Measurements from ENCODE around the gene FAR2.
"Not testable (repeated sequence)": the region's sequence is repeated elsewhere in the genome, so short reads cannot be mapped to it uniquely, and the experiment has no call there.

The FAR2 gene

DNA sequence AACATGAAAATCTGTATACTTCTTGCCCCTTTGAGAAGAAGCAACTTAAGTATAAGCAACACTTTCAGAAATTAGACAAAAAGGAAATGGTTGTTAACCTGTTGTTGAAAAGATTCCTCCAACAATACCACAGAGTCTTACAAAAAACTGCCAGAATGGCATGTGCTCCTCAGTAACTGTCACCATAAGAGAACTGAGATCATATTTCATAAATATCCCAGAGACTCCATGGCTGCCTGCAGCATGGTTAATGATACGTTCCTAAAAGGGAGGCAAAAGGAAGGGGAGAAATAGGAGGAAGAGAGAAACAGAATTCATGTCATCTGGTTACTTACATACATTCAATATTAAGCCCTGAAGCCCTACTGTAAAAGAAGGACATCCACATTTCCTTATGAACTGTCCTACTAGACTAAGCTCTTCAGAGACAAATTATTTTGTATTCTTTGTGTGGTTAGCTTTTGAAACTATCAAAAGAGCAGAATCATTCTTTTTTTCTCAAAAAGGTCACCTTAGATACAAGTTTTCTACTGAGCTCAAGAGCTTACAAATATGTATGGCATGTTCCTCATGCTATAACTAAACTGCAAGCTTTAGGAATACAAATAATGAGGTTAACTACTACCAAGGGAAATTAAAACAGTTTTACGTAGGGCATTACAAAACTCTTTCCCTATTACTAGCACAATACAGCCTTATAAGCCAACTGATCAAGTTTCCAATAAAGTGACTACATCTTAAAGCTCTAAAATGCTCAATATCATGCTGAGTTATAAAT, 194.1 kb downstream of the FAR2 start:
- DNase-seq, result no peak

DNA sequence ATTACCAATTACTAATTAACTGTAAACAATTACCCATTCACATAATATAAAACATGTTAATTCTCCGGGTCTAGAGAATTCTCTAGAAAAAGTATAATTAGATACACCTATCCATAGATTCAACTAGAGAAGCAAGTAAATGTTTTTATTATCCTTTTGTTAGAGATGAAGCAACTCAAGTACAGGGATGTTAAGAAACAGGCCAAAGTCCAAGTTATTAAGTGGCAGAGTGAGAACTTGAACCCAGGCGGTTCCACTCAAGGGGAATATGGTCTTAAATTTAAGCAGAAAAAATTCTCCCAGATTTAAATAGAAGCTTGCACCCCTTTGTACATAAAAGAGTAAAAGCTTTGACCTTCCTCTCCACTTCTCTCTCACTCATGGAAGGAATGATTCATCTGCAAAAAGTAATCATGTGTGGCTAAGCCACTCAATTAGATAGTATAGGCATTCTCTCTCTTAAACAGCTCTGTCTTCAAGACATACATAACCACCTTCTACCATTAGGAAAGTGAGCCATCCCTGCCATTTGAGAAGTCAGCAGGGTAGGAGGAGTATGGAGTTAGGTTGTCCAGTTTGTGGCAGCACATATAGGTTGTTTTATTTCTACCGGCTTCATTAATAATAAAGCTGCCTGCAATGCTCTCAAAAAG, 197.8 kb downstream of the FAR2 start:
- DNase-seq, result no peak

DNA sequence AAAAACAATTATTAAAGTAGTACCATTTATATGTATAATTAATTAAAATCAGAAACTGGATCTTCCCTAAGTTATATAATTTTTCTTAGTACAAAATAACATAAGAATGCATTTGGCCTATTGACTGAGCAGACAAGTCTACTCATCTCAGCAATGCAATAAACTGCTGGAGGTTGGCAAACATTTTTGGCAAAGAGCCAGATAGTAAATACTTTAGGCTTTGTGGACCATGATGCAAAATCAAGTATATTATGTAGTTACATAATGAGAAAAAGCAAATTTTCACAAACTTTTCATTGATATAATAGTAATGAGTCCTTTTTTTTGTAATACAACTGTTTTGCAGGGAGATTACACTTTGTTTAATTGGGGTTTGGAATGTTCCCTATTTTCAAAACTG, 201.0 kb downstream of the FAR2 start:
- no peak for DNase-seq

DNA sequence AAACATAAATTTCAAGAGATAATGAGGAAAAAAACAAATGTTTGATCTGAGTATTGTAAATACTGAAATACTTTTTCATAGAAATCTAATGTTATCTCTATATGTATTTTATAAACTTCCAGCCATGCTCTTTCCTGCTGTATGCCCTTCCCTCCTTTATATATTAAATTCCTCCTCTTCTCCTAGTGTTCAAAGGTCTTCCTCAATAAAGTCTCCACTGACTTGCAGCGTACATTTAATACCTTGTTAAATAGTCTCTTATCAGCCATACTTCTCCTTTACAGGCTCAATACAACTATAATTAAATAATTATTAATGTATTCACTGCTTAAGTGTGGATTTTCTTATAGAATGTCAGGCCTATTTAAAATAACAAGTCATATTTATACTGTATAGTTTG, 205.9 kb downstream of the FAR2 start:
- no peak for DNase-seq

DNA sequence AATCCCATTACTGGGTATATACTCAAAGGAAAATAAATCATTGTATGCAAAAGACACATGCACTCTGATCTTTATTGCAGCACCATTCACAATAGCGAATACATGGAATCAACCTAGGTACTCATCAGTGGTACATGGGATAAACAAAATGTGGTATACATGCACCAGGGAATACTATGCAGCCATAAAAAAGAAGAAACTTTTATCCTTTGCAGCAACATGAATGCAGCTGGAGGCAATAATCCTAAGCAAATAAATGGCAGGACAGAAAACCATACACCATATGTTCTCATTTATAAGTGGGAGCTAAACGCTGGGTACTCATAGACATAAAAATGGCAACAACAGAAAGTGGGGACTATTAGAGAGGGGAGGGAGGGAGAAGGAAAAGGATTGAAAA, 216.0 kb downstream of the FAR2 start:
- DNase-seq, result no peak

DNA sequence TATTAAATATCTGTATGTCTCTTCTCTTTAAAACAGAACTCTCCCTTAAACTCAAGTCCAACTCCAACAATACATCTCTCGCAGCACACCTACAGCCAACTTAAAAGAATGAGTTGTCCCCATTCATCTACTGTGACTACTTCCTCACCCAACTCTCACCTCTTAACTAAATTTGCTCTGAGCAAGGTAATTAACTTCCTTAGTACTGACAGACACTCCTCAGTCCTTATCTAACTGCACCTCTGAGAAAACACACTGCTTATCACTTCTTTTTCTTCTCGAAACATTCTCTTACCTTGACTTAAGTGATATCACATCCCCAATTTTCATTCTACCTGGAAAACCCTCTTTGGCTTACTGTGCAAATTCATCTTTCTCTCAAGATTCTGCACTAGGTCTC, 224.9 kb downstream of the FAR2 start:
- DNase-seq, result no peak

DNA sequence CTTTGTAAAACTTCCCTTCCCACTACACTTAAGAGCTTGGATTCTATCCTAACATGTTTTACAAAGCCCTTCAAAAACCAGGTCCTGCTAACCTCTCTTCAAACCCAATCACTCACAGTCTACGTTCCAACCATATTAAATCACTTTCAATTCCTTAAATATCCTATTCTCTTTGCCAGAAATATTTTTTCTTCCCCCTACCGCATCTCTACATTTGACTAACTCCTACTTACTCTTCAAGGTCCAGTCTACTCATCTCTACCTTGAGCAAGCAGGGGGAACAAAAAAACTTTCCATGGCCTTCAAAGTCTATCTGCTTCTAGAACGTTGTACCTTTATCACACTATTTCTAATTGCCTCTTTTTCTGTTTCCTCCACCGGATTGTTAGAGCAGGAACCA, 225.8 kb downstream of the FAR2 start:
- DNase-seq, result no peak

DNA sequence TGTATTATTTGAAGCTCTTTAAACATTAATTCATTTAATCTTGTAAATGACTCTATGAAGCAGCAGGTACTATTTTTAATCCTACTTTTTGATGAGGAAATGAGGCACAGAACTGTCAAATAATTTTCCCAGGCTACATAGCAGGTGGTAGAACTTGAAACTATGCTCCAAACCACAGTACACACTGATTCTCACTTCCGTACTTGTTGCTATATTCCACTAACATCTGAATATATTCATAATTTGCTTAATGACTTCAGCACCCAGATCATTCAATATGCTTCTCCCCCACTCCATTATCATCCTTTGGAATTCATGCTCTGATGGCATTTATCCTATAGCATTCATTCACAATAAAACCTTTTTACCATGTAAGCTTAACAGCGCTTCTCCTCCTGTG, 227.0 kb downstream of the FAR2 start:
- no peak for DNase-seq

DNA sequence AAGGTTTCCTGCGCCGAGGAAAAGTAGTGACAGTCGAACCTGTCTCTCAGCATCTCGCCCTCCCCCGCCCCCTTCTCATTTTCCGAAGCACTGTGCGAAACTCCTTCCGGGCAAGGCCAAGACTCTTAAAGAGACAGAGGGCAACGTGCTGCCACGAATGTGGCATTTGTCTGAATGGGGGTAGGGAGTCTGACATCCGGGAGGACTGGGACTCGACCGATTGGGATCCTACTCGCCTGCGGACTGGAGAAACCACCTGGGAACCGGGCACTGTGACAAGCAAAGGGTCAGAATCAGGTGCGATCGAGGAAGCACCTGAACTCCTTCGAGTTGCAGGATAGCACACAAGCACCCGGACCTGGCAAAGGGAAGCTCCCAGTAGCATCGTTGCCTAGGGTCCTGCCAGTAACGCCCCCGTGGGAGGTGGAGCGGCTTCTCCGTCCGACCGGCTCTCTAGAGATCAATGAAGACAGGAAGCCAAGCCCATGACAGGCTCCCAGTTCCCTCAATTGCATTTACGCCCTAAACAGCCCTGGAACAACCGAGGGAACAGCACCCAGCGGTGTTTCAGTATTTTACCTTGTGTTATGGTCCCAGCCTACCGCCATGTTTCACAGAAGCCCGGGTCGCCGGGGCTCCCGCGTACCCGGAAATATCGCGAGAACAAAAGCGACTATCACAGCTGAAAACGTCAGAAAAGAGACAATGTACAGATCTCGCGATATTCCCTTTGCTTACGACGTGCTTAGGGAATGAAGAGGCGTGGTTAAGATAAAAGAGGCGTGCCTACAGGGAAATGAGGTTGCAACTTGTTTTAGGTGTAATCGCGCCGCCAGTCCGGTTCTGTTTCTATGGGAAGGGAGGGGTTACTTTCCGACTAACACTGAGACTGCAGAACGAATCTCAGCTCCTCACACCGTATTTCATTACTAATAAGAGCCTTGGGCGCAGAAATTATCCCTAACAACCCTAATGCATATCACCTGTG, 231.8 kb downstream of the FAR2 start, which contains the start of gene ERGIC2:
ERGIC2 (minus strand) TSS at position 637 of the 988 bp plus-strand sequence. CDS start 9,539 bp downstream, outside the sequence.
- DNase-seq, result peak; percentile 91 to 92

DNA sequence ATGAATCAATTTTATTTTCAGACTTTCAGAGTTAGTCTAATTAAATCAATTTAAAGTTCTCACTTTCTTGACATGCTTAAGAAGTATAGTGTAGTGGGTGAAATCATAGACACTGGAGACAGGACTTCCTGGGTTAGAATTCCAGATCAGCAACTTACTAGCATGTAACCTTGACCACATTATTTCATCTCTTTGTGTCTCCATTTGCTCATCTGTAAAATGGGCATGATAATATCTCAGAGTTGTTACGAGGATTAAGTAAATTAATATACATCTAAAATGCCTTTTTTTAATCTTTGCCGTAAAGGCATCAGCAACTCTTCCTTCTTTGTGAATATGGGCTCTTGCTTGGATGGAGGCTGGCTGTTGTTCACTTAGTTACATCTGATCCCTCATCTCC, 233.2 kb downstream of the FAR2 start:
- no peak for DNase-seq

DNA sequence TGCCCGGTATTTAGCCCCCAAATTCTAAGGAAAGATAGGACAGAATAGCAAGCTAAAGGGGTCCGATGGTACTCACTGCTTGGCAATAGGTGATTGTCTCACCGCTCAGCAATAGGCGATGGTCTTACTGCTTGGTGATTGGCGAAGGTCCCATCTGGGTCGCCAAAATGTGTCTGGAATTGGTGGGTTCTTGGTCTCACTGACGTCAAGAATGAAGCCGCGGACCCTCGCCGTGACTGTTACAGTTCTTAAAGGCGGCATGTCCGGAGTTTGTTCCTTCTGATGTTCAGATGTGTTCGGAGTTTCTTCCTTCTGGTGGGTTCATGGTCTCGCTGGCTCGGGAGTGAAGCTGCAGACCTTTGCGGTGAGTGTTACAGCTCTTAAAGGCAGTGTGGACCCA, 236.1 kb downstream of the FAR2 start:
- DNase-seq, result not testable (repeated sequence)

Measured in activated T-cell treated with anti-CD3 and anti-CD28 coated beads, Interleukin-2, amount 50 U/mL, for 48 hours (primary cell).